Measurements from ENCODE around the gene TFEB.

TFEB gene

GRCh38 chr6:41722969-41723529 is 12.4 kb downstream of the TFEB start:
- no peak for DNase-seq (ENCODE audit: low spot score)

DNA sequence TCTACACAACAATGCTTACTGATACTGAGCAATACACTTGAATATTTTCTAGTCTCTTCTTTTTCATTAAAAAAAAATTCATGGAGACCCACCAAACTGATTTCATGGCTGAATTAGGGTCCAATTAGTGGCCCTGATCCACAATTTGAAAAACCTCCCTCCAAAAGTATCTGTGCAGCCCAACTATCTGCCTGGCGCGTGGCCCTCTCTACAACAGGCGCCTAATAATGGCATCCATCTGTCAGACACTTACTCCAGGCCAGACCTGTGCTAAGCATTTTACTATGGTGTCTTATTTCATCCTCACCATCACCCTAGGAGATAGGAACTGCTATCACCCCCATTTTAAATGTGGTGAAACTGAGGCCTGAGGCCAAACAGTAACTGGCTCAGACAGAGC is 14.0 kb downstream of the TFEB start:
- no peak for DNase-seq (ENCODE audit: low spot score)

- no peak for DNase-seq (ENCODE audit: low spot score)
Observed at GRCh38 chr6:41720783-41721182, 14.6 kb downstream of the TFEB start.

DNA sequence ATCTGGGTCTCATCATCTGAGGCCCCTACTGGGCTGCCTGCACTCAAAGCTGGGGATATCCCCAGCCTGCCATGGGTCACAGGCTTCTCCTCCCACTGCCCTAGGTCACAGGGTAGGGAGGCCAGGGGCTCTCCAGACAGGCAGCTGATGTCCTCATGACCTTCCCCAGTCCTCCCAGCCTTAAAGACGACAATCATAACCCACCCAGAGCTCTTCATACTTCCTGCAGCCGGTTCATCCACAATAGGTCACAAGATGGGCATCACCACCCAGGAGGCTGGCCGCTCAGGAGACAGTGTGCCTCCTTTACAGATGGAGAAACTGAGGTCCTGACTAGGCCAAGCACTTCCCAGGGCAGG is 15.2 kb downstream of the TFEB start:
- no peak for DNase-seq (ENCODE audit: low spot score)

GRCh38 chr6:41719436-41720261 is 15.8 kb downstream of the TFEB start:
- no peak for DNase-seq (ENCODE audit: low spot score)

DNA sequence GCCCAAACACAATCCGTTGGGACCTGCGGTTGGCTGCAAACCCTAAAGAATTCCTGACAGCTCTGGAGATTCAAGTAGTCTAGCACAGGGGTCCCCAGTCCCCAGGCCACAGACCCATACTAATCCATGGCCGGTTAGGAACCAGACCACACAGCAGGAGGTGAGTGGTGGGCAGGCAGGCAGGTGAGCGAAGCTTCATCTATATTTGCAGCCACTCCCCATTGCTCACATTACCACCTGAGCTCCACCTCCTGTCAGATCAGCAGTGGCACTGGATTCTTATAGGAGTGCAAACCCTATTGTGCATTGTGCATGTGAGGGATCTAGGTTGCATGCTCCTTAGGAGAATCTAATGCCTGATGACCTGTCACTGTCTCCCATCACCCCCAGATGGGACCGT is 16.6 kb downstream of the TFEB start:
- no peak for DNase-seq (ENCODE audit: low spot score)

- no peak for DNase-seq (ENCODE audit: low spot score)
Observed at GRCh38 chr6:41717392-41717736, 18.0 kb downstream of the TFEB start.

- DNase-seq (ENCODE audit: low spot score) = no peak
Observed at GRCh38 chr6:41716516-41717391, 18.7 kb downstream of the TFEB start.

GRCh38 chr6:41715795-41716515 is 19.5 kb downstream of the TFEB start:
- no peak for DNase-seq (ENCODE audit: low spot score)

- no peak for DNase-seq (ENCODE audit: low spot score)
Observed at GRCh38 chr6:41714556-41715273, 20.7 kb downstream of the TFEB start.

DNA sequence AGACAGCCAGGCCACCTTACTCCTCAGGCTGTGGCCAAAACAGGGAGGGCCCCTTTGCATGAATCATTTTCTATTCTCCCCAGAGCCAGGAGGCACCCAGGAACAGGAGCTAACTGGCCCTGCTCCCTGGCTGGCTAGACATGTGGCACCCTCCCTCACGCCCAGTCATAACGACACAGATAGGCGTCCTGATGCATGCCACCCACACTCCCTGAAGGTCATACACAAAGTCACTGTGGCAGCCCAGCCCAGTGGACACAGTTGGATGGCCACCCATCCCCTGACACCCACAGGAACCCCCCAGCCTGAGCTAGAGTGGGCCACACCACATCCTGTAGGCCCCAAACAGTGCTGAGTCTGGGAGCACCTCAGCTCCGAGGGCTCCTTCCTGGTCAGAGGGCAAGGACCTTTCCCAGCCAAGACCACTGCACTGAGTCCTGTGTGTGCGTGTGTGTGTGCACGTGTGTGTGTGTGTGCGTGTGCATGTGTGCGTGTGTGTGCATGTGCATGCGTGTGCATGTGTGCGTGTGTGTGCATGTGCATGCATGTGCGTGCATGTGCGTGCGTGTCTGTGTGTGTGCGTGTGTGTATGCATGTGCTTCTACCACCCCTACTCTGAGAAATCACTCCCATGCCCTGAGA is 21.6 kb downstream of the TFEB start:
- DNase-seq (ENCODE audit: low spot score) = no peak

GRCh38 chr6:41713159-41713649 is 22.2 kb downstream of the TFEB start:
- no peak for DNase-seq (ENCODE audit: low spot score)

GRCh38 chr6:41712651-41713103 is 22.7 kb downstream of the TFEB start:
- DNase-seq (ENCODE audit: low spot score) = no peak

DNA sequence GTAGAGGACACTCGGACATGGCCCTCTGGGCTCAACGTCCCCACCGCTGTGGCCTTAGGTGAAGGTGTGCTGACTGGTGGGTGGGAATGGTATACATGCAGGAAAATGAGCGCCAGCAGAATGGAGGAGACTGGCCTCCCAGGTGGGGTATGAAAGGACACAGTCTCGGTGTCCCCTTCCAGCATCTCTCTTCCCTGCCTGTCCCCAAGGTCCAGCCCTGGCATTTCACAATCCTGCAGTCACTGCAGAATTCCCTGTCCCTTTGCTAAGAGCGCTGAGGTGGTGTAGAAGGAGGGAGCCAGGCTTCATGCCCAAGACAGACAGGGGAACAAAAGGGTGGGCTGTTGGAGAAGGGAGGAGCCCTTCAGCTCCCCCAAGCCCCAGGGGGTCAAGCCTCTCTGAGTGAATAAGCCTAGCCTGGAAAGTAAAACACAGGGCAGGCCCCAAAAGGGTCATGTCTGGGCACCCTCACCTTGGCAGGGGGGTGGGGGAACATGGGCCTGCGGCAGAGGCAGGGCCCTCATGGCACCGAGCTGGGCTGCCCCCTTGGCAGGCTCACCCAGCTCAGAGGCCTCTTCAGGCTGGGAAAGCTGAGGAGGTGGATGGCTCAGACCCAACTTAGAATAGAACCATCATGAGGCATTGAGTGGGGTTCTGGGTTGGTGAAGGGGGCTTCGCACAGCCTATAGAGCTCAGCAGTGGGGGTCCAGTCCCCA is 23.9 kb downstream of the TFEB start:
- no peak for DNase-seq (ENCODE audit: low spot score)

GRCh38 chr6:41709375-41709774 is 26.0 kb downstream of the TFEB start:
- DNase-seq (ENCODE audit: low spot score) = no peak

DNA sequence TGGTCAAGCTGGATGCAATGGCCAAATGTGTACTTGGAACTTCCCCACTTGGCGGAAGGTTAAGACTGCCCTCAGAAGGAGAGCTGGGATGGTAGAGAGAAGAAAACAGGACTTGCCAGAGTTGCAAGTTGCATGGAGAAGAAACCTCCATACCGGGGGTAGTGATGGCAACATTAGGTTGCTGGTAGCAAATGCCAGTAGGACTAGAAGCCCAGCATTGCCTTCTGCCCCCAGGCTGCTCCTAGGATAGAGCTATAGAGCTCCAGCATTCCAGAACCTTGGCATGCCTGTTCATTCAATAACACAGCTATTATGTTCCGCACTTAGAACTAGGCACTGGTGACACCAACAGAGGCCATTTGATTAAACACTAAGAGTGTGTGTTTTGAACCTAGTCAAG is 26.6 kb downstream of the TFEB start:
- no peak for DNase-seq (ENCODE audit: low spot score)

DNA sequence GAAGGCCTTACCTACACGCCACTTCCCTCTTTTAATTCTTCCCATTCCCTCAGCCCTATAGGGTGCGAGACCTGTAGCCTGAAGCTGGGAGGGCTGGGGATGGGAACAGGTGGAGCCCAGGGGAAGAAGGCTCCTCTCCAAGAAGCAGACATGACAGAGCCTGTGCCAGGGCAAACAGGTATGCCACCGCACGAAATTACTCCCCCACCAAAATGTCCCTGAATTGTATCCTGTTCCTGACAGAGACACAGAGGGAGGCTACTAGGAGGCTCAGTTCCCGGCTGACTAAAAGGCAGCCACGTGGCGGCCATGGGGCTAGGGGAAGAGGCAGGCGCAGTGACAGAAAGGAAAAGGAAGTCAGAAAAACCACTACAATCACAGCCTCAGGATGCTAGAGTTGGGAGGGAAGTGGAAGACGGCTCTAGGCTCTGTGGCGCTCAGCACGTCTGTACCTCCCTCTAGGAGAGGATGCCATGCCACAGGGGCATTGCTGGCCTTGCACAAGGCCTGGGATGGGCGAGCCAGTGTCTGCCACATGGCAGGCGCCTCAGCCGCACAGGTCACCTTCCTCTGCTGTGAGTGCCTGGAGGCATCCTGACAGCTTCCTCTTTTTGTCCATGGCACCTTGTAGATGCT is 27.7 kb downstream of the TFEB start:
- DNase-seq (ENCODE audit: low spot score) = no peak

DNA sequence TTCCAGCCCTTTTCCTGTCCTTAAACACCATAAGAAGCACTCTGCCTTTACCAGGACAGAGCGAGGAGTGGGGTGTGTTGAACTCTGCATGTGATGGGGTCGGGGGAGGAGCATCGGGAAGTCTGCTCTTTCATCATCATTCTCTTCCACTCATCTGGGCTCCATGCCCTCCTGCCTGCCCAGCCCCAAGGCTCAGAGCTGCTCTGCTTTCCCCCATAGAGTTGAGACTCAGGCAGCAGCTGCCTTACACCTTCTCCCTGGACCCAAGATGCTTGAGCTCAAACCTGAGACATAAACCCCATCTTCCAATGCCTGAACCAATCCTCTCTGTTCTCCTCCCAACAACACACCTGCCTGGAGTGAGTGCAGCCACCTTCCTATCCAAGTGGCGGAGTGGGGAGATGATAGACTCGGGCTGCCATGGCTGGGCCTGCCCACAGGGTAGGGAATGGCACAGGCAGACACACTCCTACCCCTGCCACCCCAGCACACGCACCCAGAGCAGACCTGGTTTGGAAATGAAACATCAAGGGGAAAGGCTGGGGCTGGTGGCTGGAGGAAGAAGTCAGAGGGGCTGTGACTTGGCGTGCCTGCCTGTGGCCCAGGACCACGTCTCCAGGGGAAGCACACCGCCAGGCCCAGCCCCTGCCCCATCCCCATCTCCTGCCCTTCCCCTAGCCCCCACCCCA is 28.4 kb downstream of the TFEB start:
- DNase-seq (ENCODE audit: low spot score) = no peak
